GM19239 (cell line): Measurements from ENCODE around the gene PPP2R3A.
"Not testable (repeated sequence)": the region's sequence is repeated elsewhere in the genome, so short reads cannot be mapped to it uniquely, and the experiment has no call there.

Experiments
- DNase-seq: peaks from one replicate; pipeline ENCODE4 v3.0.0; 2011; ENCODE audit warnings: low spot score; ENCODE audit not compliant: insufficient read length
- FAIRE-seq: peaks from 2 replicates; lab custom pipeline; 2011; peaks lifted over from hg19 to GRCh38; lab: Jason Lieb, UNC

PPP2R3A gene

GRCh38 chr3:136142592-136142991 is 177.1 kb downstream of the PPP2R3A start:
- FAIRE-seq (no peak), DNase-seq (no peak)

DNA sequence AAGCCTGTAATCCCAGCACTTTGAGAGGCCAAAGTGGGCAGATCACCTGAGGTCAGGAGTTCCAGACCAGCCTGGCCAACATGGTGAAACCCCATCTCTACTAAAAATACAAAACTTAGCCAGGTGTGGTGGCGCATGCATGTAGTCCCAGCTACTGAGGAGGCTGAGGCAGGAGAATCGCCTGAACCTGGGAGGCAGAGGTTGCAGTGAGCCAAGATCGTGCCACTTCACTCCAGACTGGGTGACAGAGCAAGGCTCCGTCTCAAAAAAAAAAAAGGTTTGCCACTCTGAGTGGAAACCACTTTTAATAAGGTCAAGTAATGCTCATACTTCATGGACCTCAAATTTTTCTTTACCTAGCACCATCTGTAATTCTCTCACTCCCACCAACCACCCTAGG is 178.9 kb downstream of the PPP2R3A start:
- FAIRE-seq, DNase-seq: not testable (repeated sequence)

DNA sequence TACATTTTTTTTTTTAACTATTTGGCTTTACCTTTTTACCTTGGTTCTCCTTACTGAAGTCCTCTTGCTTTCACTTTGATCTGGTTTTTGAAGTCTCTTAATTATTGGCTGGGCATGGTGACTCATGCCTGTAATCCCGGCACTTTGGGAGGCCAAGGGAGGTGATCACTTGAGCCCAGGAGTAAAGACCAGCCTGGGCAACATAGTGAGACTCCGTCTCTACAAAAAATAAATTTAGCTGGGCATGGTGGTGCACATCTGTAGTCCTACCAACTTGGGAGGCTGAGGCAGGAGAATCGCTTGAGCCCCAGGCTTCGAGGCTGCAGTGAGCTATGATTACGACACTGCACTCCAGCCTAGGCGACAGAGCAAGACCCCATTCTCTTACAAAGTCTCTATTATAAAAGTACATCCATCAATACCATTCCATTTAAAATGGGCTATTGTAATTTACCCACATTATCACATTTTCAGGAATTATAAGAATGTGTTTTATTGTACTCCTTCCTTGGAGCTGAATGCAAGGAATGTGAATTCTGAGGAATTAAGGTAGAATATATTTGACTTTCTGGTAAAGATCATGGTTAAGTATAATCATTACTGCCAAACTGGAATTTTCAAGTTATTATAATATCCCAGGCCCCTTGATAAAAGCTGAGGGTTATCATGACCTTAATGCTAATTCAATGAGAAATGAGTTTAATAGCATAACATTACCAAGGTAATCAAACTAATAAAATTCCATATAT is 181.6 kb downstream of the PPP2R3A start:
- FAIRE-seq: no peak
- DNase-seq: no peak

DNA sequence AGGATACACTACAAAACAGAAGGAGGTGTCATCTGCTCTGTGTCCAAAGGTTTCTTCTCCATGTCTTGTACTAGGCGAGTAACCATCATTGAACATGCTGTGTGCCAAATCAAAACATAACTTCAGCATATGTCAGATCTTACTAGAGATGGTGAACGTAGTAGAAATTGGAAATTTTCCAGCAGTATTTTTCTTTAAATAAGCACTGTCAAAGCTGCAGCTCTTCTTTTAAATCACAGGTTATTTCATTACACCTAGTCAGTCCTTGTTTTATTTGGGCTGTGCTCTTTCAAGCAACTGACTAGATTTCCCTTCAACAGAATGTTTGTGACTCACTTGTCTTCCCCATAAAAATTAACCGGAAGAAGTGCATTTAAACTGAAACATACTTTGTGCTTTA is 184.1 kb downstream of the PPP2R3A start:
- DNase-seq: no peak
- FAIRE-seq: no peak

- FAIRE-seq: no peak
- no peak for DNase-seq
Observed at GRCh38 chr3:136151219-136151618, 185.7 kb downstream of the PPP2R3A start.

DNA sequence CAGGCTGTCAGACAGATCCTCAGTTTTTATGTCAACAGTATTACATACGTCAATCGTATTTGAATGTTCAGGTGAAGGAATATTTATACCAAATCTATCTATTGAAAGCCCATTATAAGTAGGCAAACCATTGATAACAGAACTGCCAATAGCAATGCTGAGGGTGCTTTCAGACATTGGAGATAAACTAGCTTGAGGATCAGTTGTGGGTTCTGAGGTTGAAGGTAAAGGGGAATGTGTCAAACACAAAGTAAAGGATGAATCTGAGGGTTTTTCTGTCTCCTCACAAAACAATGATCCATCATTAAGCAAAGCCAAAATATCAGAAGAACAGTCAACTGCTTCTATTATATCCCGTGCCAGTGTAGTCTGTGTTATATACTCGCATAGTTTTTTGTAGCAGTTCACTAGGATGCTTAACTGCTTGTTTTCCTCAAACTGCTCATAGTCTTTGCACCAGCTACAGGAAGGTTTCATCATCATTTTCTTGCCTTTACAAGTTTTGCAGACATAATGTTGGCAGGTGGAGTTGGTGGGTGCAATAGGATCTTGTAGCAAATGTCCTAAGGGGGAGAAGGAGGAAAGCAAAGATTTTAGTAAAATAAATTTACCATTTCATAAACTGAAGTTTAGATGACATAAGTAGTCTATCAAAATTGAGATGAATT is 186.8 kb downstream of the PPP2R3A start:
- peak; percentile 21 for FAIRE-seq
- DNase-seq: no peak

GRCh38 chr3:136152963-136153362 is 187.4 kb downstream of the PPP2R3A start:
- DNase-seq: no peak
- FAIRE-seq: no peak

- FAIRE-seq: no peak
Observed at GRCh38 chr3:136161516-136161915, 196.0 kb downstream of the PPP2R3A start.

GRCh38 chr3:136162322-136162721 is 196.8 kb downstream of the PPP2R3A start:
- FAIRE-seq: no peak
- no peak for DNase-seq

More at GRCh38 chr3:136161516-136161915, 196.0 kb downstream of the PPP2R3A start:
- DNase-seq: no peak

DNA sequence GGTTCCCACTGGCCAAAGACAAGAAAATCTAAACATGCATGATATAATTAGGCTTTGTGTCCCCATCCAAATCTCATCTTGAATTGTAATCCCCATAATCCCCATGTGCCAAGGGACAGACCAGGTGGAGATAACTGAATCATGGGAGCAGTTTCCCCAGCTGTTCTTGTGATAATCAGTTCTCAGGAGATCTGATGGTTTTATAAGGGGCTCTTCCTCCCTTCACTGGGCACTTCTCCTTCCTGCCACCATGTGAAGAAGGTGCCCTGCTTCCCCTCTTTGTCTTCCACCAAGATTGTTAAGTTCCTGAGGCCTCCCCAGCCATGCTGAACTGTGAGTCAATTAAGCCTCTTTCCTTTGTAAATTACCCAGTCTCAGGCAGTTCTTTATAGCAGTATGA is 198.1 kb downstream of the PPP2R3A start:
- FAIRE-seq, DNase-seq: not testable (repeated sequence)

DNA sequence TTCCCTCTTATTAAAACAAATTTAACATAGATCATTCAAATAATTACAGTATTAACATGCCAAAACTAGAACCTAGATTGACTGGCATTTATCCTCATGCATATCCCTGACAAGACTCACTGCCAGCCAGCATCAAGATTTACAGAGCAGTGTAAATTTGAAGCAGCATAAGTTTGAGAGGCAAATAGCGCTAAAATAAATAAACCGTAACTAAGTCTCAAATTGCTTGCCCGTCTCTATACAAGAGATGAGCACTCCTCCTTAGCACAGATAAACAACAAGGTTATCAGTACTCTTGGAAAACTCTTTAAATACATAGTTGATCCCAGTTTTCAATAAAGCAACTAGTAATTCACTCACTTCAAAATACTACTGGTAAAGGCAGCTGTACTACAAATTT is 201.0 kb downstream of the PPP2R3A start:
- FAIRE-seq: no peak
- no peak for DNase-seq

DNA sequence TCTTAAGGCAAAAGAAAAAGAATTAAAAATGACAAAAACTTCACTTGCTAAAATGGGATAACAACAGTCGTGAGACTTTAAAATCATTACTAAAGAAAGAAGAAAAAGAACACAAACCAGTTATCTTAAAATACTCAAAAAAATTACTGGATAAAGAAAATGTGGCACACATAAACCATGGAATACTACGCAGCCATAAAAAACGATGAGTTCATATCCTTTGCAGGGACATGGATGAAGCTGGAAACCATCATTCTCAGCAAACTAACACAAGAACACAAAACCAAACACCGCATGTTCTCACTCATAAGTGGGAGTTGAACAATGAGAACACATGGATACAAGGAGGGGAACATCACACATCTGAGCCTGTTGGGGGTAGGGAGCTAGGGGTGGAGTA is 202.7 kb downstream of the PPP2R3A start:
- FAIRE-seq, DNase-seq: not testable (repeated sequence)

- DNase-seq (no peak), FAIRE-seq (no peak)
Observed at GRCh38 chr3:136171097-136171542, 205.6 kb downstream of the PPP2R3A start.

GRCh38 chr3:136173939-136174490 is 208.5 kb downstream of the PPP2R3A start:
- DNase-seq (no peak), FAIRE-seq (peak; percentile 23)

GRCh38 chr3:136177876-136178275 is 212.3 kb downstream of the PPP2R3A start:
- FAIRE-seq: no peak
- no peak for DNase-seq

DNA sequence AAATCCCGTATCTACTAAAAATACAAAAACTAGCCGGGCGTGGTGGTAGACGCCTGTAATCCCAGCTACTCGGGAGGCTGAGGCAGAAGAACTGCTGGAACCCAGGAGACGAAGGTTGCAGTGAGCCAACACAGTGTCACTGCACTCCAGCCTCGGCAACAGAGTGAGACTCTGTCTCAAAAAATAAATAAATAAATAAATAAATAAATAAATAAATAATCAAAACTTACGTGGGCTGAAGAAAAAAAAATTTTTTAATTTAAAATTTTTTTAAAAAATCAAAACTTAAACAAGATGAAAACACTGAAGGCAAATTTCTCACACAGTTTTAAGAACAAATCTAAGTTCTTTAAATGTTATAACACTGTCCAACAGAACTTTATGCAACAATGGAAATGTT is 216.2 kb downstream of the PPP2R3A start:
- DNase-seq (no peak), FAIRE-seq (no peak)

- DNase-seq: no peak
- FAIRE-seq: no peak
Observed at GRCh38 chr3:136184703-136185102, 219.2 kb downstream of the PPP2R3A start.

DNA sequence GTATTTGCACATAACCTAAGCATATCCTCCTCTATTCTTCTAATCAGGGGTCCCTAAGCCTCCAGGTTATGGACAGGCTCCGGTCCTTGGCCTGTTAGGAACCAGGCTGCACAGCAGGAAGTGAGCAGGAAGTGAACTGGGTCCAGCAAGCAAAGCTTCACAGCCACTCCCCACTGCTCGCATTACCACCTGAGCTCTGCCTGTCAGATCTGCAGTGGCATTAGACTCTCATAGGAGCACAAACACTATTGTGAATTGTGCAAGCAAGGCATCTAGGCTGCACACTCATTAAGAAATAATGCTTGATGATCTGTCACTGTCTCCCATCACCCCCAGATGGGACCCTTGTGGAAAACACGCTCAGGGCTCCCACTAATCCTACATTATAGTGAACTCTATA is 220.8 kb downstream of the PPP2R3A start:
- DNase-seq (no peak), FAIRE-seq (peak; percentile 37)

DNA sequence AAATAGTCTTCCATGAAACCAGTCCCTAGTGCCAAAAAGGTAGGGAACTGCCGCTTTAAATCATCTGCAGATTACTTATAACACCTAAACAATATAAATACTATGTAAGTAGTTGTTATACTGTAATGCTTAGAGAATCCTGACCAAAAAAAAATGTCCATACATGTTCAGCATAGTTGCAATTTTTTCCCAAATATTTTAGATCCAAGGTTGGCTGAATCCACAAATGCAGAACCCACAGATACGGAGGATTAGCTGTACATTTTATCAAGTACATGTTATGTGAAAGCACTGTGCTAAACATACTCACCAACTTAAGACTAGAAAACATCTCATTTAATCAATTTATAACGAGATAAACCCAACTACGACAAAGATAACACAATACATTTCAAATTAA is 221.3 kb downstream of the PPP2R3A start:
- FAIRE-seq: no peak

GRCh38 chr3:136187868-136188267 is 222.3 kb downstream of the PPP2R3A start:
- DNase-seq: no peak
- FAIRE-seq: no peak

More for the DNA sequence above, 221.3 kb downstream of the PPP2R3A start:
- DNase-seq: no peak

DNA sequence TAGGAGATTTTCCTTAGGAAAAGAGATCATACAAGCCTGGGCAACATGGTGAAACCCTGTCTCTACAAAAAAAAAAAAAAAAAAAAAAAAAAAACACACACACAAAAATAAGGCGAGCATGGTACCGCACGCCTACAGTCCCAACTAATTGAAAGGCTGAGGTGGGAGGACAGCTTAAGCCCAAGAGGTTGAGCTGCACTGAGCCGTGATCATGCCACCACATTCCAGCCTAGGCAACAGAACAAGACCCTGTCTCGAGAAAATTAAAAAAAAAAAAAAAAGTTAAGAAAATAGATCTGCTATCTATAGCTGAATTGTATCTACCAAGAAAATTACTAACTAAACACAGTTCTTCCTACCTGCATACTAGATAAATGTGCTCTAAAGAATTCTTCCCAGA is 223.5 kb downstream of the PPP2R3A start:
- no peak for DNase-seq
- no peak for FAIRE-seq
